GM18498 (cell line): ENCODE data around the gene GPR158.

Experiments used
- ATAC-seq: cut with Tn5 transposase; IDR thresholded peaks from one replicate; pipeline ENCODE4 v1.9.1; 2021; ENCODE audit warnings: mild to moderate bottlenecking, moderate library complexity; ENCODE audit not compliant: unreplicated experiment

GPR158 gene

GRCh38 chr10:25206693-25207414, 32.1 kb downstream of the GPR158 start:
- ATAC-seq: no peak

GRCh38 chr10:25209618-25210017, 34.8 kb downstream of the GPR158 start:
- no peak for ATAC-seq

- ATAC-seq: no peak
These were observed 35.5 kb downstream of the GPR158 start for GRCh38 chr10:25210265-25210664.

GRCh38 chr10:25220156-25220555, 45.4 kb downstream of the GPR158 start:
- no peak for ATAC-seq

- ATAC-seq: no peak
These were observed 47.4 kb downstream of the GPR158 start for GRCh38 chr10:25222085-25222660.

GRCh38 chr10:25226775-25227682, 52.2 kb downstream of the GPR158 start:
- ATAC-seq: no peak

GRCh38 chr10:25231751-25232150, 57.0 kb downstream of the GPR158 start:
- no peak for ATAC-seq

- no peak for ATAC-seq
These were observed 57.4 kb downstream of the GPR158 start for GRCh38 chr10:25232204-25232603.

GRCh38 chr10:25245165-25245564, 70.4 kb downstream of the GPR158 start:
- ATAC-seq: no peak

- ATAC-seq: no peak
These were observed 82.8 kb downstream of the GPR158 start for GRCh38 chr10:25257646-25258045.

GRCh38 chr10:25261110-25261509, 86.3 kb downstream of the GPR158 start:
- no peak for ATAC-seq

- ATAC-seq: no peak
These were observed 86.8 kb downstream of the GPR158 start for GRCh38 chr10:25261558-25261957.

- no peak for ATAC-seq
These were observed 89.1 kb downstream of the GPR158 start for GRCh38 chr10:25263931-25264330.

- no peak for ATAC-seq
These were observed 103.4 kb downstream of the GPR158 start for GRCh38 chr10:25278180-25278579.

- ATAC-seq: no peak
These were observed 105.3 kb downstream of the GPR158 start for GRCh38 chr10:25280076-25280475.

- ATAC-seq: no peak
These were observed 105.8 kb downstream of the GPR158 start for GRCh38 chr10:25280573-25280972.

- no peak for ATAC-seq
These were observed 111.0 kb downstream of the GPR158 start for GRCh38 chr10:25285809-25286208.

GRCh38 chr10:25288181-25288580, 113.4 kb downstream of the GPR158 start:
- ATAC-seq: no peak

- no peak for ATAC-seq
These were observed 119.5 kb downstream of the GPR158 start for GRCh38 chr10:25294032-25294926.

GRCh38 chr10:25296324-25296723, 121.5 kb downstream of the GPR158 start:
- ATAC-seq: no peak

- ATAC-seq: no peak
These were observed 122.7 kb downstream of the GPR158 start for GRCh38 chr10:25297466-25297865.
